ENCODE data around the gene KRT7. TPM values are rescaled to one million over a fixed set of nuclear protein-coding genes. Genes with fewer than 3 reads are reported as not detected.

The KRT7 gene
- total and polyA plus RNA-seq, 9 of the 15 experiments (the other 6 are each of a cell fraction or from before 2014, with no cell fraction given), result 1.4 TPM; not detected in 8

DNA sequence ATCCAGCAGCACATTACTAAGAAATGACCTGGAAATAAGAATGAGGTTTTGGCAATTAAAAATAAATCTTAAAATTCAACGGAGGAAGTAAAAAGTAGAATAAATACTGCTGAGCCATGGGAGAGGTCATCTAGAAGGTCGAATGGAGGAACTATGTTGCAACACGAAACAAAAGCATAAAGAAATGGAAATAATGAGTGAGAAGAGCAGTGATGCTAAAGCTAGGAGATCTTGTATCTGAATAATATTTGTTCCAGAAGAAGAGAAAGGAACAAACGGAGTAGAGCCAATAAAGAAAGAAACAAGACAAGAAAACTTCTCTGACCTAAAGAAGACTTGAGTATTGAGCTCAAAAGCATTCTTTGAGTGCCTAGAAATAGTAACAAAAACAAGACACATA is 6.6 kb upstream of the KRT7 start (continued):
- TF ChIP-seq, protein P1, sequence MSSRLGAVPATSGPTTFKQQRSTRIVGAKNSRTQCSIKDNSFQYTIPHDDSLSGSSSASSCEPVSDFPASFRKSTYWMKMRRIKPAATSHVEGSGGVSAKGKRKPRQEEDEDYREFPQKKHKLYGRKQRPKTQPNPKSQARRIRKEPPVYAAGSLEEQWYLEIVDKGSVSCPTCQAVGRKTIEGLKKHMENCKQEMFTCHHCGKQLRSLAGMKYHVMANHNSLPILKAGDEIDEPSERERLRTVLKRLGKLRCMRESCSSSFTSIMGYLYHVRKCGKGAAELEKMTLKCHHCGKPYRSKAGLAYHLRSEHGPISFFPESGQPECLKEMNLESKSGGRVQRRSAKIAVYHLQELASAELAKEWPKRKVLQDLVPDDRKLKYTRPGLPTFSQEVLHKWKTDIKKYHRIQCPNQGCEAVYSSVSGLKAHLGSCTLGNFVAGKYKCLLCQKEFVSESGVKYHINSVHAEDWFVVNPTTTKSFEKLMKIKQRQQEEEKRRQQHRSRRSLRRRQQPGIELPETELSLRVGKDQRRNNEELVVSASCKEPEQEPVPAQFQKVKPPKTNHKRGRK (tag; IDR thresholded peaks at IDR 0.05), result no peak
- TF ChIP-seq, protein P2, sequence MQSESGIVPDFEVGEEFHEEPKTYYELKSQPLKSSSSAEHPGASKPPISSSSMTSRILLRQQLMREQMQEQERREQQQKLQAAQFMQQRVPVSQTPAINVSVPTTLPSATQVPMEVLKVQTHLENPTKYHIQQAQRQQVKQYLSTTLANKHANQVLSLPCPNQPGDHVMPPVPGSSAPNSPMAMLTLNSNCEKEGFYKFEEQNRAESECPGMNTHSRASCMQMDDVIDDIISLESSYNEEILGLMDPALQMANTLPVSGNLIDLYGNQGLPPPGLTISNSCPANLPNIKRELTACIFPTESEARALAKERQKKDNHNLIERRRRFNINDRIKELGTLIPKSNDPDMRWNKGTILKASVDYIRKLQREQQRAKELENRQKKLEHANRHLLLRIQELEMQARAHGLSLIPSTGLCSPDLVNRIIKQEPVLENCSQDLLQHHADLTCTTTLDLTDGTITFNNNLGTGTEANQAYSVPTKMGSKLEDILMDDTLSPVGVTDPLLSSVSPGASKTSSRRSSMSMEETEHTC (IDR thresholded peaks at IDR 0.05), result no peak
- TF ChIP-seq NCOR1 (IDR thresholded peaks at IDR 0.05), result no peak

DNA sequence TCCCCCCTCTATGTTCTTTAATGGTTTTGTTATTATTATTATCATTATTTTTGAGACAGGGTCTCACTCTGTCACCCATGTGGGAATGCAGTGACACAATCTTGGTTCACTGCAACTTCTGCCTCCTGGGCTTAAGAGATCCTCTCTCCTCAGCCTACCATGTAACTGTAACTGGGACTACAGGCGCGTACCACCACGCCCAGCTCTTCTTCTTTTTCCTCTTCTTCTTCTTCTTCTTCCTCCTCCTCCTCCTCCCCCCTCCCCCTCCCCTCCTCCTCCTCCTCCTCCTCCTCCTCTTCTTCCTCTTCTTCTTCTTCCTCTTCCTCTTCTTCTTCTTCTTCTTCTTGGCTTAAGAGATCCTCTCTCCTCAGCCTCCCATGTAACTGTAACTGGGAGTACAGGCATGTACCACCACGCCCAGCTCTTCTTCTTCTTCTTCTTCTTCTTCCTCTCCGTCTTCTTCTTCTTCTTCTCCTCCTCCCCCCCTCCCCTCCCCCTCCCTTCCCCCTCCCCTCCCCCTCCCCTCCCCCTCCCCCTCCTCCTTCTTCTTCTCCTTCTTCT is 5.4 kb upstream of the KRT7 start:
- in situ Hi-C loops (cut with MboI), result no loop called here
- no peaks in the 10 kb centered on the region for H3K4me1 ChIP-seq (replicated peaks in 1 of 2; ENCODE audit: control insufficient read depth in 2 of 2, insufficient read depth in 2 of 2, low read length in 2 of 2)
- intact Hi-C loops (cut with micrococcal nuclease), result no loop called here
- no peak for TF ChIP-seq MTA2 (IDR thresholded peaks at IDR 0.05; ENCODE audit: low read depth)
- TF ChIP-seq SETDB1 (IDR thresholded peaks at IDR 0.05; ENCODE audit: low read length), result no peak
- TF ChIP-seq SRF (CRISPR knock-in tag; IDR thresholded peaks at IDR 0.05), result no peak
- no peak for TF ChIP-seq KAT2B (IDR thresholded peaks at IDR 0.05; ENCODE audit: low read depth, low read length)
- TF ChIP-seq SRSF1 (IDR thresholded peaks at IDR 0.05; ENCODE audit: low read depth, low read length), result no peak
- TF ChIP-seq TAL1 (IDR thresholded peaks at IDR 0.05), result no peak
- TF ChIP-seq, protein P3, sequence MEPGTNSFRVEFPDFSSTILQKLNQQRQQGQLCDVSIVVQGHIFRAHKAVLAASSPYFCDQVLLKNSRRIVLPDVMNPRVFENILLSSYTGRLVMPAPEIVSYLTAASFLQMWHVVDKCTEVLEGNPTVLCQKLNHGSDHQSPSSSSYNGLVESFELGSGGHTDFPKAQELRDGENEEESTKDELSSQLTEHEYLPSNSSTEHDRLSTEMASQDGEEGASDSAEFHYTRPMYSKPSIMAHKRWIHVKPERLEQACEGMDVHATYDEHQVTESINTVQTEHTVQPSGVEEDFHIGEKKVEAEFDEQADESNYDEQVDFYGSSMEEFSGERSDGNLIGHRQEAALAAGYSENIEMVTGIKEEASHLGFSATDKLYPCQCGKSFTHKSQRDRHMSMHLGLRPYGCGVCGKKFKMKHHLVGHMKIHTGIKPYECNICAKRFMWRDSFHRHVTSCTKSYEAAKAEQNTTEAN (CRISPR knock-in tag; IDR thresholded peaks at IDR 0.05), result no peak
- TF ChIP-seq ARNT (IDR thresholded peaks at IDR 0.05), result no peak
- TF ChIP-seq XRCC3 (IDR thresholded peaks at IDR 0.05), result no peak
- no peak for TF ChIP-seq ZFPM2 (CRISPR knock-in tag; IDR thresholded peaks at IDR 0.05)
- no peak for TF ChIP-seq RNF2 (IDR thresholded peaks at IDR 0.05)
- TF ChIP-seq, protein P4, sequence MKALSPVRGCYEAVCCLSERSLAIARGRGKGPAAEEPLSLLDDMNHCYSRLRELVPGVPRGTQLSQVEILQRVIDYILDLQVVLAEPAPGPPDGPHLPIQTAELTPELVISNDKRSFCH (CRISPR knock-in tag; IDR thresholded peaks at IDR 0.05), result no peak
- TF ChIP-seq, protein P4 (tag; IDR thresholded peaks at IDR 0.05), result no peak
- no peak for TF ChIP-seq ZNF133 (CRISPR knock-in tag; IDR thresholded peaks at IDR 0.05)
- TF ChIP-seq ZNF707 (CRISPR knock-in tag; conservative IDR thresholded peaks at IDR 0.05), result no peak
- TF ChIP-seq CHD1 (IDR thresholded peaks at IDR 0.05; ENCODE audit: low read length), result no peak
- TF ChIP-seq ZSCAN29 (IDR thresholded peaks at IDR 0.05), result no peak

More for the DNA sequence above, 5.4 kb upstream of the KRT7 start:
- H3K79me2 ChIP-seq (ENCODE audit: control insufficient read depth, insufficient read depth, low read length), result no peaks in the 10 kb centered on the region
- no peak overlapping the region for H3K4me2 ChIP-seq (ENCODE audit: insufficient read depth, low read length)
- no TSS peak for BruUV-seq (replicated peaks)
- no peaks in the 10 kb centered on the region for H3K9me3 ChIP-seq (replicated peaks; ENCODE audit: control insufficient read depth, insufficient read depth, low read depth, low read length)
- no peak overlapping the region for H3K9ac ChIP-seq (ENCODE audit: insufficient read depth in 1 of 2, low read depth in 2 of 2, low read length in 2 of 2)
- peaks cover 8% of the 10 kb centered on the region; the same call in 1 of the 2 replicates for H4K20me1 ChIP-seq (replicated peaks; ENCODE audit: control insufficient read depth, insufficient read depth, low read length)
- DNase-seq (ENCODE audit: extremely low read depth in 1 of 4, low spot score in 3 of 4) (no peak), FAIRE-seq (no peak), ATAC-seq (no peak)
- H3K27ac ChIP-seq (ENCODE audit: extremely low read depth, low read depth, low read length), result no peak overlapping the region
- POLR2A ChIA-PET, result no interaction called here
- H2AFZ ChIP-seq (ENCODE audit: low read depth, low read length), result no peak overlapping the region
- H3K27me3 ChIP-seq (ENCODE audit: control insufficient read depth in 2 of 2, insufficient read depth in 2 of 2, low read length in 2 of 2), result peaks cover 0 to 25% of the 10 kb centered on the region in 2 experiments; a peak in 4 of 5 replicates
- H3K36me3 ChIP-seq (ENCODE audit: control insufficient read depth, insufficient read depth, low read length), result no peaks in the 10 kb centered on the region
- no peak overlapping the region for H3K4me3 ChIP-seq
- no peaks in the 10 kb centered on the region for H3K9me1 ChIP-seq (ENCODE audit: control insufficient read depth, insufficient read depth, low read length)
- no CpG with 5 or more reads among the region's 5 CpGs for WGBS (ENCODE audit: insufficient coverage, low coverage, missing lambda C conversion rate)
- CTCF ChIA-PET (ENCODE audit: low intra/inter-chr PET ratio), result interaction anchor here (0.6 kb wide), 1 partner anchor 588 kb away, joined by 4 read pairs; no protein-coding TSS in a partner anchor

All from K562 (cell line).